Endothelial cell (in vitro differentiated cells): ENCODE results near the gene PXT1. TPM values are rescaled to one million over a fixed set of nuclear protein-coding genes. Genes with fewer than 3 reads are reported as not detected.

Experiments used
- DNase-seq: peaks from one replicate; pipeline ENCODE4 v3.0.0; 2021; ENCODE audit warnings: low spot score
- H3K27ac Mint-ChIP-seq: one replicate; pipeline ENCODE4 v1.8.0; 2021; ENCODE audit warnings: mixed read lengths, inconsistent platforms; ENCODE audit not compliant: unreplicated experiment
- H3K27me3 Mint-ChIP-seq: one replicate; pipeline ENCODE4 v1.8.0; 2021; ENCODE audit warnings: mild to moderate bottlenecking, moderate library complexity, mixed read lengths, inconsistent platforms; ENCODE audit not compliant: unreplicated experiment
- H3K36me3 Mint-ChIP-seq: one replicate; pipeline ENCODE4 v1.8.0; 2021; ENCODE audit warnings: mild to moderate bottlenecking, low read depth, mixed read lengths, inconsistent platforms; ENCODE audit not compliant: unreplicated experiment
- H3K4me1 Mint-ChIP-seq: one replicate; pipeline ENCODE4 v1.8.0; 2021; ENCODE audit warnings: mild to moderate bottlenecking, mixed read lengths, inconsistent platforms; ENCODE audit not compliant: unreplicated experiment
- H3K4me3 Mint-ChIP-seq: one replicate; pipeline ENCODE4 v1.8.0; 2021; ENCODE audit warnings: mild to moderate bottlenecking, mixed read lengths, inconsistent platforms; ENCODE audit not compliant: unreplicated experiment
- H3K9me3 Mint-ChIP-seq: one replicate; pipeline ENCODE4 v1.8.0; 2021; ENCODE audit warnings: mixed read lengths, inconsistent platforms; ENCODE audit not compliant: unreplicated experiment
- total RNA-seq: library from RNA; stranded (reverse); fragmentation: NEBNext Ultra II Directional; extraction: Animal tissue kit (Norgen Biotek cat#: 25700); gene quantifications from one replicate; pipeline ENCODE4 v1.2.1, GENCODE V29; 2021; ENCODE audit not compliant: unreplicated experiment
- TF ChIP-seq, protein P1 (sequence below): fragments of 200-600 bp; sonication (generic); IDR thresholded peaks from one replicate; pipeline ENCODE4 v1.5.0; 2021; ENCODE audit warnings: antibody characterized with exemption; ENCODE audit not compliant: unreplicated experiment

Gene PXT1
- total RNA-seq, 1 donor from 2014 or later = not detected

DNA sequence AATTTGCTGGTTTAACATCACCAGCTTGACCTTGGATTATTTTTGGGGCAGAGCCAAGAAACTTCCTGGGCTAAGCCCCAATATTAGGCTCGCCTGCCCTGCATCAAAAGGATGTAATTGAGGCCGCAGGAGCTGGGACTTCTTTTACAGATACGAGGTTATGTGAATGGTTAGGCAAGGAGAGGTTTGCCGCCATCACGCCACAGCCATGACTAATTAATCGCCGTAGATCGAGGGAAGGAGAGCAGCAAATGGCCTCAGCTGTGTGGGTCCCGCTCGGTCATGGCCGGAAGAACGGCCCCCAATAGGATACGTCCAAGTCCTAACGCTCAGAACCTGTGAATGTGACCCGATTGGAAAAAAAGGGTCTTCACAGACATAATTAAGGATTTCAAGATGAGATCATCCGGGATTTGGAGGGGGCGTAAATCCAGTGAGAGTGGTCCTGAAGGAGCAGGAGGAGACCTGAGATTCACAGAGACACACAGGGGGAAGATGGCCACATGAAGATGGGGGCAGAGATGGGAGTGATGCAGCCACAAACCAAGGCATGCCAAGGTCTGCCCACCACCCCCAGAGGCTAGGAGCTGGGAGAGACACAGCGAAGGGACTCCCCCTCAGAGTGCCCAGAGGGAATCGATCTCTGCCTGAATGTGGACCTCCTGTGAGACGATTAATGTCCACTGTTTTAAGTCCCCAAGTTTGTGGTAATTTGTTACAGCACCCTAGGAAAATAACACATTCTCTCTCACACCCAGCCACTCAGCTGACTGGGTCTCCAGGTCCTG lies 96.0 kb downstream of the PXT1 start:
- Mint-ChIP-seq H3K27ac (no peak overlapping the region), H3K36me3 (peaks cover 4% of the 10 kb centered on the region), H3K4me3 (peak overlapping the region; percentile 47), H3K9me3 (no peaks in the 10 kb centered on the region), H3K27me3 (peaks cover 4% of the 10 kb centered on the region), H3K4me1 (peaks cover 31% of the 10 kb centered on the region)
- no peak for DNase-seq
- TF ChIP-seq, protein P1, sequence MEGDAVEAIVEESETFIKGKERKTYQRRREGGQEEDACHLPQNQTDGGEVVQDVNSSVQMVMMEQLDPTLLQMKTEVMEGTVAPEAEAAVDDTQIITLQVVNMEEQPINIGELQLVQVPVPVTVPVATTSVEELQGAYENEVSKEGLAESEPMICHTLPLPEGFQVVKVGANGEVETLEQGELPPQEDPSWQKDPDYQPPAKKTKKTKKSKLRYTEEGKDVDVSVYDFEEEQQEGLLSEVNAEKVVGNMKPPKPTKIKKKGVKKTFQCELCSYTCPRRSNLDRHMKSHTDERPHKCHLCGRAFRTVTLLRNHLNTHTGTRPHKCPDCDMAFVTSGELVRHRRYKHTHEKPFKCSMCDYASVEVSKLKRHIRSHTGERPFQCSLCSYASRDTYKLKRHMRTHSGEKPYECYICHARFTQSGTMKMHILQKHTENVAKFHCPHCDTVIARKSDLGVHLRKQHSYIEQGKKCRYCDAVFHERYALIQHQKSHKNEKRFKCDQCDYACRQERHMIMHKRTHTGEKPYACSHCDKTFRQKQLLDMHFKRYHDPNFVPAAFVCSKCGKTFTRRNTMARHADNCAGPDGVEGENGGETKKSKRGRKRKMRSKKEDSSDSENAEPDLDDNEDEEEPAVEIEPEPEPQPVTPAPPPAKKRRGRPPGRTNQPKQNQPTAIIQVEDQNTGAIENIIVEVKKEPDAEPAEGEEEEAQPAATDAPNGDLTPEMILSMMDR = no peak

- TF ChIP-seq, protein P1 = no peak
- no peak for DNase-seq
Measured at GRCh38 chr6:36345681-36346466, 96.8 kb downstream of the PXT1 start.

GRCh38 chr6:36343109-36343680 lies 99.5 kb downstream of the PXT1 start:
- Mint-ChIP-seq H3K36me3 (peaks cover 6% of the 10 kb centered on the region), H3K9me3 (no peaks in the 10 kb centered on the region), H3K27me3 (peaks cover 6% of the 10 kb centered on the region), H3K4me1 (peaks cover 11% of the 10 kb centered on the region), H3K4me3 (no peak overlapping the region), H3K27ac (no peak overlapping the region)
- TF ChIP-seq, protein P1 = no peak
- no peak for DNase-seq

More at GRCh38 chr6:36345681-36346466, 96.8 kb downstream of the PXT1 start:
- Mint-ChIP-seq H3K27ac (no peak overlapping the region), H3K4me3 (peak overlapping the region; percentile 47), H3K36me3 (no peaks in the 10 kb centered on the region), H3K9me3 (no peaks in the 10 kb centered on the region), H3K4me1 (peaks cover 24% of the 10 kb centered on the region), H3K27me3 (peaks cover 4% of the 10 kb centered on the region)

DNA sequence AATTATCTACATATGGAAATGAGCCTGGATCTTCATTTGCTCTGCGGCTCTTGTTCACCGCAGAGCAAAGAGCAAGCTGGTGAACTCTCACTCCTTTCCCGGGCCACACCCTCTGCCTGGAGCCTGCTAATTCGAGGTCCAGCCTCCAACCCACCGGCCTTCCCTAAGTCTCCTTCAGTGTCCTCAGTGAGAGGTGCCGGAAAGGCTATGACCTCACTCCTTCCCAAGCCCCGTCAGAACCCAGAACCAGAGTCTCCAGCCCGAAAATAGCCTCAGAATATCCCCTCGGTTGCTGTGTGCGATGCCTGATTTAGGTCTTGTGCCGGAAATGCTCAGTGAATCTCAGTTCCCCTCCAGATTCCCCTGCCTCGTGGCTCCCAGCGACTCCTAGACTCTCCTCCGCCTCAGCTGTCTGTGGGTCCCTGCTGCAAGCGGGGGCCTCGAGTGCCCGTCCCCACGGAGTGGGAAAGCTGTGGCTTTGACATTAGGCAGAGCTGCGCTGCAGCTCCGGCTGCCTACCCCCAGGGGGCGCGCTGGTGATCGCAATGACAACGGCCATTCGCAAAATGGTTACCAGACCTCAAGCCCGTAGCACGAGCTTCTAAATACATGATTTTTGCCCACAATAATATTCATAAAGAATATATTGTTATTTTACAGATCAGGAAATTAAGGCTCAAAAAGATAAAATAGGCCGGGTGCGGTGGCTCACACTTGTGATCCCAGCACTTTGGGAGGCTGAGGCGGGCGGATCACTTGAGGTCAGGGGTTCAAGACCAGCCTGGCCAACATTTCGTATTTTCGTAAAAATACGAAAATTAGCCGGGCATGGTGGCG lies 101.8 kb downstream of the PXT1 start:
- Mint-ChIP-seq H3K4me1 (peaks cover 8% of the 10 kb centered on the region), H3K27me3 (peaks cover 6% of the 10 kb centered on the region), H3K27ac (no peak overlapping the region), H3K36me3 (peaks cover 6% of the 10 kb centered on the region), H3K4me3 (no peak overlapping the region), H3K9me3 (no peaks in the 10 kb centered on the region)
- DNase-seq = peak; percentile 76
- TF ChIP-seq, protein P1 = peak; percentile 93

Other genes with a start within 250 kb of the PXT1 start
- gene BRPF3, start 246.1 kb downstream of the PXT1 start, total RNA-seq = 37.6 TPM
- gene PNPLA1, start 172.8 kb downstream of the PXT1 start, total RNA-seq = not detected
- not detected for gene BNIP5, start 106.0 kb downstream of the PXT1 start, total RNA-seq
- gene ETV7, start 55.2 kb downstream of the PXT1 start, total RNA-seq = not detected
- 43.0 TPM for gene KCTD20, start 146 bp upstream of the PXT1 start, total RNA-seq
- gene STK38, start 104.6 kb upstream of the PXT1 start, total RNA-seq = 41.4 TPM
- gene SRSF3, start 151.5 kb upstream of the PXT1 start, total RNA-seq = 289 TPM
- gene CDKN1A, start 235.9 kb upstream of the PXT1 start, total RNA-seq = 48.4 TPM